AG04449 (cell line): ENCODE measurements around the gene SLFN12.
"Not testable (repeated sequence)": the region's sequence is repeated elsewhere in the genome, so short reads cannot be mapped to it uniquely, and the experiment has no call there.

ENCODE experiments used
- CTCF ChIA-PET: fragments of 350-600 bp; formaldehyde crosslinking; extraction: SDS; loops from one replicate; lab custom pipeline; 2021; ENCODE audit warnings: antibody characterized with exemption; lab: Yijun Ruan, JAX
- POLR2A ChIA-PET: fragments of 400-600, 350-600 bp; formaldehyde crosslinking; extraction: SDS; loops from one replicate; lab custom pipeline; 2020; ENCODE audit warnings: antibody characterized with exemption, inconsistent platforms; lab: Yijun Ruan, JAX
- DNase-seq: peaks from one replicate; pipeline ENCODE4 v3.0.0-alpha.2; 2010; ENCODE audit warnings: low read depth, low spot score
- H3K4me3 ChIP-seq: 2 replicates; pipeline ENCODE4 v1.5.1; 2011; ENCODE audit warnings: low read depth, mild to moderate bottlenecking, control low read depth, low read length
- CTCF ChIP-seq: IDR thresholded peaks from one replicate; pipeline ENCODE4 v1.5.1; 2011; ENCODE audit warnings: mild to moderate bottlenecking, moderate library complexity, low read length, control low read depth, inconsistent platforms; ENCODE audit not compliant: insufficient read depth; ENCODE audit errors: missing control alignments

Gene SLFN12

DNA sequence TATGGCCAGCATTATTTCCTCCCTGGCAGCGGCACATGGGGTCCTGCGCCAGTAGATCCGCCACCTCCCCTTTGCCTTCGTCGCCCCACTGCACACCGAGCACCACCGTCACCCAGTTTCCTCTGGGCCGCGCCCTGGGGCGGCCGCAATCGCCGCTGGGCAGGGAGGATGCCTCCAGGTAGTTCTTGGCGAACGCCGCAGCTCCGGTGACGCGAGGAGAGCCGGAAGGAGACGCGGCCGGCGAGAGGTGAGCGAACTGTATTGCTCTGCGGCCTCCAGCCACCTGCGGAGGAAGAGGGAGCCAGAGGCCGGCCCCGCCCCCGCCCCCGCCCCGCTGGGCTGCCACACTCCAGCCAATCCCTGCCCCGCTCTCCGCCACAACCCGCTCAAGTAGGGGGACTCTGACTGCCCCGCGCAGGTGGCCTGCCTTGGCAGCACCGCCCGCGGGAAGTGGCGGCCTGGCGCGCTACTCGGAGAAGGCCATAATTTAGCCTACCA lies 28.1 kb upstream of the SLFN12 start:
- TF ChIP-seq CTCF, result no peak
- POLR2A ChIA-PET, result no interaction called here
- no peak overlapping the region for H3K4me3 ChIP-seq
- CTCF ChIA-PET, result no interaction called here
- no peak for DNase-seq

DNA sequence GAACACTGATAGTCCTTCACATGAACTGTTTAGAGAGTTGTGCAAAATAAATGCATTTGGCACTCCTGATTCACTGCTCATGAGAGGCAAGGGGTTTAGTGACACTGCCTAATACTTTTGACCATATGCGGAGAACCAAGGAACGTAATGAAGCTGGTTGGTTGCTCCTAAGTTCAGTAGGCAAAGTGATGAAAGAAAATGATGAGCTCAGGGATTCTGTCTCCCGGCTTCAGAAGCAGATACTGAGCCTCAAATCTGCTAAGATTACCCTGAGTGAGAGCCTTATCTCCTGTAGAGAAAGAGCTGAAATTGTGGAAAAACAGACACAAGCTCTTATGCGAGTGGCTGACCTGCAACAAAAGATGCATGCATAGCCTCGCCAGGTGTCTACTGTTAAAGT lies 21.7 kb upstream of the SLFN12 start:
- H3K4me3 ChIP-seq, DNase-seq, POLR2A ChIA-PET: not testable (repeated sequence)
- CTCF ChIA-PET, result interaction anchor here (1.1 kb wide), 1 partner anchor 142 kb away, joined by 3 read pairs; no protein-coding TSS in a partner anchor

- no peak for TF ChIP-seq CTCF
- H3K4me3 ChIP-seq, result no peak overlapping the region
- no peak for DNase-seq
- ChIA-PET POLR2A (no interaction called here), CTCF (no interaction called here)
Measured at GRCh38 chr17:35453171-35453570, 20.9 kb upstream of the SLFN12 start.

DNA sequence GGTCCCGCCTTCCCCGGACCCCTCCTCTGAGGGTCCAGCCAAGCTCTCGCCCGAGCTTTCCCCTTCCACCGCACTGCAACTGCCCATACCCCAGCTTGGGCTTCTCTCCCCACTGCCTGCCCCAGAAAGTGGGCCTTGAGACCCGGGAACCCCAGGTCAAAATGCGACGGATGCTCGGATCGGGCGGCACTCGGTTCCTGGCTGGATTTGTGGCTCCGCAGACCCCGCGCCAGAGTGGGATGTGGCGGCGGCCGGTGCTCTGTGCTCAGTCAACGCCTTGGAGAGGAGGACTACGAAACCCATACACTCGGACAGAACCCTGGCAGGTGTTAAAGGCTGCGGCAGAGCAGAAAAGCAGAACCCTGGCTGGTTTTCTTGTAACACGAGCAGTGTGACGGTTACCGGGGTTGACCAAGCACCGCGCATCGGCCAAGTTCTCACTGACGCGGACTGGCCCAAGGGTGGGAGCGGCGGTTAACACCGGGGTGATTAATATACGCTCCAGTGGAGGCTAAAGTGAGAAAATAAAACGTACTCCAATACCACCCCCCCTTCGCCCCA lies 17.2 kb upstream of the SLFN12 start:
- POLR2A ChIA-PET, result no interaction called here
- DNase-seq, result no peak
- H3K4me3 ChIP-seq, result peak overlapping the region; percentile 2
- no peak for TF ChIP-seq CTCF
- CTCF ChIA-PET, result no interaction called here

- CTCF ChIA-PET, result interaction anchor here (1.4 kb wide), 1 partner anchor 26 kb away, joined by 3 read pairs; no protein-coding TSS in a partner anchor
- DNase-seq, result no peak
- H3K4me3 ChIP-seq, result peak overlapping the region; percentile 51
- POLR2A ChIA-PET, result interaction anchor here (1.3 kb wide), 1 partner anchor 75 kb away, joined by 3 read pairs; the partner anchor contains the start of gene SLFN11
- no peak for TF ChIP-seq CTCF
Measured at GRCh38 chr17:35448899-35449227, 16.6 kb upstream of the SLFN12 start.

GRCh38 chr17:35448214-35448898 lies 16.1 kb upstream of the SLFN12 start, which contains the start of gene SLFN13:
SLFN13 (minus strand) TSS chr17:35448766; CDS start chr17:35445680, 3,086 bp downstream.
- TF ChIP-seq CTCF, result no peak
- no peak for DNase-seq
- peak within 1 kb of the TSS; percentile 51 for H3K4me3 ChIP-seq
- POLR2A ChIA-PET, result interaction anchor here (1.3 kb wide), 1 partner anchor 75 kb away, joined by 3 read pairs; the partner anchor contains the start of gene SLFN11
- CTCF ChIA-PET, result interaction anchor here (1.4 kb wide), 1 partner anchor 25 kb away, joined by 3 read pairs; no protein-coding TSS in a partner anchor
